Muscle layer of duodenum (tissue), 2 donors: ENCODE measurements around the gene SNX1.
"Not testable (repeated sequence)": the region's sequence is repeated elsewhere in the genome, so short reads cannot be mapped to it uniquely, and the experiment has no call there.

Source experiments
- H3K27ac ChIP-seq: one replicate; pipeline ENCODE4 v1.7.0; 2013; ENCODE audit warnings: mild to moderate bottlenecking, low read length
- H3K27me3 ChIP-seq: one replicate; pipeline ENCODE4 v1.7.0; 2013; ENCODE audit warnings: low read depth, mild to moderate bottlenecking, control low read depth, low read length
- H3K36me3 ChIP-seq, 2 donors: one replicate each; pipeline ENCODE4 v1.7.0; 2013; ENCODE audit warnings: low read length in 2 of 2, control low read depth in 1 of 2, mild to moderate bottlenecking in 1 of 2; ENCODE audit not compliant: insufficient read depth in 2 of 2, control insufficient read depth in 1 of 2
- H3K4me1 ChIP-seq, 2 donors: one replicate each; pipeline ENCODE4 v1.7.0; 2013; ENCODE audit warnings: low read length in 2 of 2, mild to moderate bottlenecking in 2 of 2, control low read depth in 1 of 2, moderate library complexity in 1 of 2; ENCODE audit not compliant: insufficient read depth in 2 of 2, control insufficient read depth in 1 of 2
- H3K4me3 ChIP-seq, 2 donors: one replicate each; pipeline ENCODE4 v1.7.0; 2013; ENCODE audit warnings: low read length in 2 of 2, low read depth in 1 of 2, mild to moderate bottlenecking in 1 of 2
- H3K9me3 ChIP-seq, 2 donors: one replicate each; pipeline ENCODE4 v1.7.0; 2013; ENCODE audit warnings: low read length in 2 of 2, control low read depth in 1 of 2, mild to moderate bottlenecking in 1 of 2; ENCODE audit not compliant: control insufficient read depth in 1 of 2
- donor health status: healthy.

The SNX1 gene

GRCh38 chr15:64095795-64096667 lies at the start of gene SNX1:
Gene SNX1 (plus strand): TSS chr15:64095982. CDS start chr15:64096014, 32 bp downstream.
- peak within 1 kb of the TSS; percentile 75 for H3K27ac ChIP-seq
- H3K4me3 ChIP-seq, result peak within 1 kb of the TSS; percentile 92 to 93
- H3K36me3 ChIP-seq, result peaks cover 0 to 9% of the 10 kb centered on the region in 2 donors
- no peaks in the 10 kb centered on the region for H3K9me3 ChIP-seq
- peaks cover 12 to 37% of the 10 kb centered on the region in 2 donors for H3K4me1 ChIP-seq
- H3K27me3 ChIP-seq, result no peaks in the 10 kb centered on the region

- Histone ChIP-seq H3K36me3 (no peaks in the 10 kb centered on the region), H3K4me3 (peak within 1 kb of the TSS; percentile 56 to 69), H3K27ac (no peak within 1 kb of the TSS), H3K4me1 (peaks cover 0 to 22% of the 10 kb centered on the region in 2 donors), H3K27me3 (peaks cover 4% of the 10 kb centered on the region), H3K9me3 (no peaks in the 10 kb centered on the region)
Observed at GRCh38 chr15:64046421-64047153, 49.2 kb upstream of the SNX1 start, which contains the start of gene DAPK2. Gene DAPK2 (minus strand): TSS chr15:64046485. CDS start chr15:64040261, 6,224 bp downstream.

DNA sequence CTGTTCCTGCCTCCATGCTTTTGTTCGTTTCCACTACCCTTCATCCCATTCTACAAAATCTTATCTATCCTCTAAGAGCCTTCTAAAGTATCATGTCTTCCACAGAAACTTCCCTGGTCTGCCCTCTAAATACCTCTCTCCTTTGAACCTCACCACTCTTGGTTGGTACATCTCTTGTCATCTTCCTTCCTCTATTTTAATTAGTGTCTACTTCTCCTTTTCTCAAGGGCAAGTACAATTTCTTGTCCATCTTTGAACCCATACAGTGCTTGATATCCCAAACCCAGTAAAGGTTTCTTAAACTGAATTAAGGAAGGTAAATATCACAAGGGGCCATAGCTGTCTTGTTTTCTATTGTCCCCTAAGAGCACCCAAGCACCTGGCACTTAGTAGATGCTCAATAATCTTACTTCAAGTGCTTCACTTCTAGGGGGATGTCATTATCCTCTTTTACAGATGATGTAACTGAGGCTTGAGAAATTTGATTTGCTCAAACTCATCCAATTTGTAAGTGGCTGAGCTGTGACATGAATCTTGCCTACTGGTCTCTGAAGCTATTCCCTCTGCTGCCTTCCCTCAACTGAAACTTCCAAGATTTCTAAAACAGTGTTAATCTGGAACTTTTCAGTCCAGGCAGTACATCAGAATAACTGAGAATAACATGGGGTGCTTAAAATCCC lies 46.9 kb upstream of the SNX1 start:
- H3K4me1 ChIP-seq, result peaks cover 0 to 22% of the 10 kb centered on the region in 2 donors
- H3K9me3 ChIP-seq, result no peaks in the 10 kb centered on the region
- H3K4me3 ChIP-seq, result no peak overlapping the region
- H3K27ac ChIP-seq, result no peak overlapping the region
- peaks cover 4% of the 10 kb centered on the region for H3K27me3 ChIP-seq
- H3K36me3 ChIP-seq, result no peaks in the 10 kb centered on the region

- no peak overlapping the region for H3K4me3 ChIP-seq
- H3K4me1 ChIP-seq, result peaks cover 0 to 18% of the 10 kb centered on the region in 2 donors
- H3K9me3 ChIP-seq, result no peaks in the 10 kb centered on the region
- peaks cover 4% of the 10 kb centered on the region for H3K27me3 ChIP-seq
- H3K36me3 ChIP-seq, result no peaks in the 10 kb centered on the region
- H3K27ac ChIP-seq, result no peak overlapping the region
Observed at GRCh38 chr15:64050281-64051092, 45.3 kb upstream of the SNX1 start.

DNA sequence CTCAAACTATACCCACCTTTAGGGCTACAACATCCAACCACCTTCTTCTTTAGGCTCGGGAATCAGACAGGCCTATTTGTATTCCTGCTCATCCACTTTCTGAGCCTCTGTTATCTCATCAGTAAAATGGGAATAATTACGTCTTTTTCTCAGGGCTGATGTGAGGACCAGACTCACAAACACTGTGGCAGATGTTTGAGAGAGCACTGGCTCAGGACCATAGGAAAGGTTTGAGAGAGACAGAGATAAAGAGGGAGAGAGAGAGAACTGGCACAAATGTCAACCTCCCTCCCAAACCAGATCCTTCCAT lies 44.7 kb upstream of the SNX1 start:
- Histone ChIP-seq H3K27ac (no peak overlapping the region), H3K4me1 (peaks cover 0 to 15% of the 10 kb centered on the region in 2 donors), H3K27me3 (peaks cover 4% of the 10 kb centered on the region), H3K9me3 (no peaks in the 10 kb centered on the region), H3K36me3 (no peaks in the 10 kb centered on the region), H3K4me3 (no peak overlapping the region)

- peaks cover 0 to 14% of the 10 kb centered on the region in 2 donors for H3K4me1 ChIP-seq
- H3K9me3 ChIP-seq, result no peaks in the 10 kb centered on the region
- H3K36me3 ChIP-seq, result no peaks in the 10 kb centered on the region
- H3K4me3 ChIP-seq, result no peak overlapping the region
- H3K27ac ChIP-seq, result no peak overlapping the region
- H3K27me3 ChIP-seq, result peaks cover 4% of the 10 kb centered on the region
Observed at GRCh38 chr15:64051407-64052259, 44.1 kb upstream of the SNX1 start.

DNA sequence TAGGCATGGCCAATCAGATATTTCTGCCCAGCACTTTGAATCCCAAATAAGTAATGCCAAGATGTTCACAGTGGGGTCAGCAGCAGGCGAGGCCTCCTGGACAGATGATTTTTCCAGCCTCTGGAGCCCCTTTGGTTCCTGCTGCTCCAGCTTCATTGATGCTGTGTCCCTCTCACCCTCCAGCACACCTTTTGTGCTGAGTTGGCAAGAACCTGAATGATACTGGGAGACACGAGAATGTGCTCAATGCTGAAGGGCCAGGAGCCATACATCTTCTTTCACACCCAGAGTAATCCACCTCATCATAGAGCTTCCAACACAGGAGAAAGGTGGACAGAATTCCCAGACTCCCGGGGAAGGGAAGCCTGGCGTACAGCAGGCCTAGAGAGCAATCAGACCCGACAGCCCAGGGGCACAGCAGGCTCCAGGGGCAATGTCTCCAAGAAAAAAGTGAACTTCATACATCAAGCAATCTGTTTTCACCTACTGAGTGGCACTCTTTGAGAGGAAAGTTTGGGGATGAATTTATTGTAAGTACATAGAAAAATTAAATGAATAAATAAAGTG lies 42.8 kb upstream of the SNX1 start:
- Histone ChIP-seq H3K27ac (no peak overlapping the region), H3K4me3 (no peak overlapping the region), H3K4me1 (peaks cover 0 to 8% of the 10 kb centered on the region in 2 donors), H3K9me3 (no peaks in the 10 kb centered on the region), H3K27me3 (peaks cover 4% of the 10 kb centered on the region), H3K36me3 (no peaks in the 10 kb centered on the region)

DNA sequence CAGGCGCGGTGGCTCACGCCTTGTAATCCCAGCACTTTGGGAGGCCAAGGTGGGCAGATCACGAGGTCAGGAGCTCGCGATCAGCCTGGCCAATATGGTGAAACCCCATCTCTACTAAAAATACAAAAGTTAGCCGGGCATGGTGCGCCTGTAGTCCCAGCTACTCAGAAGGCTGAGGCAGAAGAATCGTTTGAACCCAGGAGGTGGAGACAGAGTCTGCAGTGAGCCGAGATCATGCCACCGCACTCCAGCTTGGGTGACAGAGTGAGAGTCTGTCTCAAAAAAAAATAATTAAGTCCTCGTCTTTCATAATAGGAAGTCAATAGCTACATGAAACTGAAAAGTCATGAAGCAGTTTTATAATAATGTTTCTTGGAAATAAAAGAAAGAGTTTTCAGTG lies 42.1 kb upstream of the SNX1 start:
- H3K4me1 ChIP-seq, H3K4me3 ChIP-seq, H3K27me3 ChIP-seq, H3K36me3 ChIP-seq, H3K9me3 ChIP-seq, H3K27ac ChIP-seq: not testable (repeated sequence)

DNA sequence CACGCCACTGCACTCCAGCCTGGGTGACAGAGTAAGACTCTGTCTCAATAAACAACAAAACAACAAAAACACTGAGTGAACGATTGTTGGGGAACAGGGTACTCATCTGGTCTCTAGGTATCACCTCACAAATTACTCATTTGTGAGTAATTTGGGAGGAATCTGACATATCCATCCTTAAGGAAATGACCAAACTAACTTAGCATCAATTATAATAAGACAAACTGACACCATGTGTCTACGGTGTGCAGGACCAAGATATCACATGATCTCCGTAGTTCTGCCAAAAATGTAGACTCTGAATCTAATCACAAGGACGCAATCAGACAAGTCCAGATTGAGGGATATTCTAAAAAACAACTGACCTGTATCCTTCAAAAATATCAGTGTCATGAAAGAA lies 37.5 kb upstream of the SNX1 start:
- no peak overlapping the region for H3K4me3 ChIP-seq
- H3K27ac ChIP-seq, result no peak overlapping the region
- H3K4me1 ChIP-seq, result no peaks in the 10 kb centered on the region
- no peaks in the 10 kb centered on the region for H3K36me3 ChIP-seq
- no peaks in the 10 kb centered on the region for H3K27me3 ChIP-seq
- H3K9me3 ChIP-seq, result no peaks in the 10 kb centered on the region

DNA sequence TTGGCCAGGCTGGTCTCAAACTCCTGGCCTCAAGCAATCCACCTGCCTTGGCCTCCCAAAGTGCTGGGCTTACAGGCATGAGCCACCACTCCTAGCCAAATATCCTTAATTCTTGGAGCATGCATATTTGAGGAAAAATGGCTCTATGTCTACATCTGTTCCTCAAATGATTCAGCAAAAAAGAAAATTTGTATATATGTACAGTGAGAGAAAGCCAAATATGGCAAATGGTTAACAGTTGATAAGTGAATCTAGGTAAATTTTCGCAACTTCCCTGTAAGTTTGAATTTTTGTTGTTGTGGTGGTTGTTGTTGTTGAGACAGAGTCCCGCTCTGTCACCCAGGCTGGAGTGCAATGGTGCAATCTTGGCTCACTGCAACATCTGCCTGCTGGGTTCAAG lies 36.7 kb upstream of the SNX1 start:
- H3K4me1 ChIP-seq, H3K27ac ChIP-seq, H3K36me3 ChIP-seq, H3K4me3 ChIP-seq, H3K27me3 ChIP-seq, H3K9me3 ChIP-seq: not testable (repeated sequence)
